ENCODE results near the gene TRPM4. TPM values are rescaled to one million over a fixed set of nuclear protein-coding genes. Genes with fewer than 3 reads are reported as not detected.

Gene TRPM4
- total and polyA plus RNA-seq, 2 donors (not counting 3 experiments of a cell fraction or from before 2014, with no cell fraction given), result 17.6 to 38.9 TPM

- ChIA-PET POLR2A (no interaction called here), CTCF (no interaction called here)
- intact Hi-C loops (cut with micrococcal nuclease) (no loop called here), dilution Hi-C loops (cut with MboI; ENCODE audit: extremely low pct_ligation_motif_present, low sequenced_read_pairs) (no loop called here)
- no peak for TF ChIP-seq MYC (IDR thresholded peaks at IDR 0.05; ENCODE audit: low read depth, low read length)
- TF ChIP-seq POLR2A (IDR thresholded peaks at IDR 0.05; ENCODE audit: low read depth, low read length), result no peak
- TF ChIP-seq JUN (IDR thresholded peaks at IDR 0.05; ENCODE audit: borderline replicate concordance, insufficient read depth, insufficient read length, low read depth), result no peak
- TF ChIP-seq EZH2 (IDR thresholded peaks at IDR 0.05; ENCODE audit: borderline replicate concordance, low read depth, low read length, severe bottlenecking), result no peak
- TF ChIP-seq FOS (IDR thresholded peaks at IDR 0.05; ENCODE audit: borderline replicate concordance, insufficient read depth, low read length), result no peak
- no peak for TF ChIP-seq POLR2AphosphoS5 (IDR thresholded peaks at IDR 0.05; ENCODE audit: insufficient read depth, low read depth, low read length)
- no peak for TF ChIP-seq MAX (IDR thresholded peaks at IDR 0.05; ENCODE audit: insufficient read depth, insufficient read length)
- TF ChIP-seq CTCF (IDR thresholded peaks at IDR 0.05; ENCODE audit: extremely low read depth in 1 of 2, insufficient read depth in 1 of 2, low read depth in 1 of 2, low read length in 2 of 2), result no peak
- TF ChIP-seq GATA2 (IDR thresholded peaks at IDR 0.05; ENCODE audit: insufficient read depth, insufficient read length, low read depth, low read length), result no peak
- no peak for DNase-seq (ENCODE audit: low read depth, low spot score)
- Histone ChIP-seq H3K4me1 (ENCODE audit: control insufficient read depth, extremely low read depth, insufficient read depth, low read length) (peaks cover 9% of the 10 kb centered on the region), H3K4me3 (replicated peaks in 1 of 3; ENCODE audit: insufficient read depth in 1 of 3, low read depth in 1 of 3, low read length in 3 of 3) (no peak overlapping the region), H3K9me1 (replicated peaks; ENCODE audit: control insufficient read depth, extremely low read depth, insufficient read depth, low read length) (no peaks in the 10 kb centered on the region), H3K27me3 (ENCODE audit: control insufficient read depth in 2 of 2, insufficient read depth in 2 of 2, low read length in 2 of 2) (no peaks in the 10 kb centered on the region), H3K36me3 (ENCODE audit: control insufficient read depth in 2 of 2, extremely low read depth in 1 of 2, insufficient read depth in 2 of 2, low read length in 2 of 2) (peaks cover 0 to 13% of the 10 kb centered on the region in 2 experiments), H4K20me1 (replicated peaks; ENCODE audit: control insufficient read depth, extremely low read depth, insufficient read depth, low read length) (no peaks in the 10 kb centered on the region), H3K9me3 (replicated peaks; ENCODE audit: control insufficient read depth, insufficient read depth, low read length) (no peaks in the 10 kb centered on the region), H3K9ac (replicated peaks; ENCODE audit: extremely low read depth, insufficient read depth, low read length) (no peak overlapping the region), H2AFZ (ENCODE audit: low read depth, low read length) (no peak overlapping the region), H3K79me2 (ENCODE audit: control insufficient read depth, insufficient read depth, low read length) (no peaks in the 10 kb centered on the region), H3K4me2 (ENCODE audit: insufficient read depth, low read length) (no peak overlapping the region), H3K27ac (ENCODE audit: insufficient read depth, low read depth, low read length) (no peak overlapping the region)
- BruUV-seq (replicated peaks), result no TSS peak
- no peak for FAIRE-seq
Observed at GRCh38 chr19:49201042-49201441, 43.5 kb downstream of the TRPM4 start.

Measured in endothelial cell of umbilical vein (primary cell).